Ishikawa (cell line): ENCODE results near the gene HOXC5.

Experiments used
- CEBPB ChIP-seq: IDR thresholded peaks from 2 replicates; pipeline ENCODE4 v1.6.1; 2012
- CREB1 ChIP-seq: IDR thresholded peaks from 2 replicates; pipeline ENCODE4 v1.6.1; 2012; ENCODE audit warnings: low read depth
- EGR1 ChIP-seq: IDR thresholded peaks from 2 replicates; pipeline ENCODE4 v1.6.1; 2012
- EP300 ChIP-seq: IDR thresholded peaks from 2 replicates; pipeline ENCODE4 v1.6.1; 2012; ENCODE audit warnings: borderline replicate concordance
- FOXM1 ChIP-seq: IDR thresholded peaks from 2 replicates; pipeline ENCODE4 v1.6.1; 2012; ENCODE audit warnings: low read depth, borderline replicate concordance
- MAX ChIP-seq: IDR thresholded peaks from 2 replicates; pipeline ENCODE4 v1.6.1; 2012
- NFIC ChIP-seq: IDR thresholded peaks from 2 replicates; pipeline ENCODE4 v1.6.1; 2012
- RAD21 ChIP-seq: IDR thresholded peaks from 2 replicates; pipeline ENCODE4 v1.6.1; 2012; ENCODE audit warnings: low read depth
- REST ChIP-seq: IDR thresholded peaks from 2 replicates; pipeline ENCODE4 v1.6.1; 2012; ENCODE audit warnings: low read depth, mild to moderate bottlenecking
- TAF1 ChIP-seq: IDR thresholded peaks from 2 replicates; pipeline ENCODE4 v1.6.1; 2012; ENCODE audit warnings: low read depth, mild to moderate bottlenecking
- TCF12 ChIP-seq: IDR thresholded peaks from 2 replicates; pipeline ENCODE4 v1.6.1; 2012; ENCODE audit warnings: low read depth
- TEAD4 ChIP-seq: IDR thresholded peaks from 2 replicates; pipeline ENCODE4 v1.6.1; 2012
- USF1 ChIP-seq: IDR thresholded peaks from 2 replicates; pipeline ENCODE4 v1.6.1; 2012
- YY1 ChIP-seq: IDR thresholded peaks from 2 replicates; pipeline ENCODE4 v1.6.1; 2012; ENCODE audit warnings: low read depth
- ZBTB7A ChIP-seq: IDR thresholded peaks from 2 replicates; pipeline ENCODE4 v1.6.1; 2012; ENCODE audit warnings: low read depth

HOXC5 gene

GRCh38 chr12:54049108-54049507 is 16.3 kb downstream of the HOXC5 start:
- TF ChIP-seq FOXM1: no peak
- no peak for TF ChIP-seq MAX
- no peak for TF ChIP-seq TAF1
- TF ChIP-seq USF1: no peak
- no peak for TF ChIP-seq CREB1
- TF ChIP-seq YY1: no peak
- TF ChIP-seq CEBPB: no peak
- no peak for TF ChIP-seq ZBTB7A
- no peak for TF ChIP-seq NFIC

GRCh38 chr12:54050482-54050810 is 17.6 kb downstream of the HOXC5 start:
- TF ChIP-seq USF1 (no peak), FOXM1 (no peak), TCF12 (no peak), CEBPB (no peak), EGR1 (no peak), MAX (no peak), YY1 (no peak), EP300 (no peak), RAD21 (no peak), TAF1 (no peak), CREB1 (no peak), ZBTB7A (no peak), NFIC (no peak), TEAD4 (no peak), REST (no peak)

GRCh38 chr12:54051026-54051842 is 18.4 kb downstream of the HOXC5 start:
- TF ChIP-seq CEBPB (no peak), REST (no peak), RAD21 (no peak), ZBTB7A (no peak), EGR1 (no peak), TAF1 (no peak), FOXM1 (no peak), EP300 (no peak), NFIC (no peak), CREB1 (no peak), TCF12 (no peak), TEAD4 (no peak), YY1 (no peak), MAX (no peak)

- TF ChIP-seq CEBPB (no peak), TEAD4 (no peak), EGR1 (no peak), NFIC (no peak), MAX (no peak), EP300 (no peak), TAF1 (no peak), USF1 (no peak), TCF12 (no peak), YY1 (no peak), REST (no peak), FOXM1 (no peak), RAD21 (no peak), ZBTB7A (no peak), CREB1 (no peak)
Measured at GRCh38 chr12:54051874-54052437, 19.1 kb downstream of the HOXC5 start.
